GM12892 (cell line): ENCODE data around the gene GADL1.

Source experiments
- POLR2A ChIP-seq: IDR thresholded peaks from 2 replicates; pipeline ENCODE4 v1.6.1; 2011; ENCODE audit warnings: low read depth, low read length, control low read depth
- POLR2AphosphoS5 ChIP-seq: IDR thresholded peaks from 2 replicates; pipeline ENCODE4 v1.6.1; 2011; ENCODE audit warnings: low read depth, low read length, control low read depth
- TAF1 ChIP-seq: IDR thresholded peaks from 2 replicates; pipeline ENCODE4 v1.6.1; 2011; ENCODE audit warnings: low read depth, mild to moderate bottlenecking, control low read depth, low read length, borderline replicate concordance

GRCh38 chr3:30694148-30694547 is 200.3 kb downstream of the GADL1 start:
- TF ChIP-seq POLR2AphosphoS5 = no peak
- no peak for TF ChIP-seq POLR2A
- no peak for TF ChIP-seq TAF1
